ENCODE results near the gene RRAGB. TPM values are rescaled to one million over a fixed set of nuclear protein-coding genes. Genes with fewer than 3 reads are reported as not detected.
"Not testable (repeated sequence)": the region's sequence is repeated elsewhere in the genome, so short reads cannot be mapped to it uniquely, and the experiment has no call there.

Gene RRAGB
- total RNA-seq, 1 donor from 2014 or later, result 19.6 TPM

DNA sequence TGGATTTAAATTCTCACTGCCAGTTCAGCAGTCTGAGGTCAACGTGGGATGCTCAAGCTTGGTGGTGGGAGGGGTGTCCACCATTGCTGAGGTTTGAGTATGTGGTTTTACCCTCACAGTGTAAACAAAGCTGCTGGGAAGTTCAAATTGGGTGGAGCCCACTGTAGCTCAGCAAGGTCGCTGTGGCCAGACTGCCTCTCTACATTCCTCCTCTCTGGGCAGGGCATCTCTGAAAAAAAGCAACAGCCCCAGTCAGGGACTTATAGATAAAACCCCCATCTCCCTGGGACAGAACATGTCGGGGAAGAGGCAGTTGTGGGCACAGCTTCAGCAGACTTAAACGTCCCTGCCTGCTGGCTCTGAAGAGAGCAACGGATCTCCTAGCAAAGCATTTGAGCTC, 14.9 kb upstream of the RRAGB start:
- peaks cover 4% of the 10 kb centered on the region for H3K9me3 Mint-ChIP-seq

DNA sequence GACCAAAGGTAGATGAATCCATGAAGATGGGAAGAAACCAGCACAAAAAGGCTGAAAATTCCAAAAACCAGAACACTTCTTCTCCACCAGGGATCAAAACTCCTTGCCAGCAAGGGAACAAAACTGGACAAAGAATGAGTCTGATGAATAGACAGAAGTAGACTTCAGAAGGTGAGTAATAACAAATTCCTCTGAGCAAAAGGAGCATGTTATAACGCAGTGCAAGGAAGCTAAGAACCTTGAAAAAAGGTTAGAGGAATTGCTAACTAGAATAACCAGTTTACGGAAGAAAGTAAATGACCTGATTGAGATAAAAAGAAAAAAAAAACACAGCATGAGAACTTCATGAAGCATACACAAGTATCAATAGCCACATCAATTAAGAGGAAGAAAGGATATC, 14.1 kb upstream of the RRAGB start:
- H3K4me3 Mint-ChIP-seq; H3K9me3 Mint-ChIP-seq; H3K4me1 Mint-ChIP-seq (ENCODE audit: unreplicated experiment); H3K27me3 Mint-ChIP-seq; H3K36me3 Mint-ChIP-seq; DNase-seq (ENCODE audit: extremely low spot score, unreplicated experiment); H3K27ac Mint-ChIP-seq: not testable (repeated sequence)

More for the DNA sequence above, 14.9 kb upstream of the RRAGB start:
- no peaks in the 10 kb centered on the region for H3K36me3 Mint-ChIP-seq
- H3K4me3 Mint-ChIP-seq, result no peak overlapping the region
- no peak for TF ChIP-seq CTCF (conservative IDR thresholded peaks at IDR 0.05)
- H3K4me1 Mint-ChIP-seq (ENCODE audit: unreplicated experiment), result no peaks in the 10 kb centered on the region
- no peaks in the 10 kb centered on the region for H3K27me3 Mint-ChIP-seq
- DNase-seq (ENCODE audit: extremely low spot score, unreplicated experiment), result no peak
- H3K27ac Mint-ChIP-seq, result no peak overlapping the region

GRCh38 chrX:55705066-55705465, 12.5 kb upstream of the RRAGB start:
- H3K27ac Mint-ChIP-seq; H3K4me3 Mint-ChIP-seq; H3K4me1 Mint-ChIP-seq (ENCODE audit: unreplicated experiment); DNase-seq (ENCODE audit: extremely low spot score, unreplicated experiment); H3K36me3 Mint-ChIP-seq; H3K27me3 Mint-ChIP-seq; H3K9me3 Mint-ChIP-seq: not testable (repeated sequence)

DNA sequence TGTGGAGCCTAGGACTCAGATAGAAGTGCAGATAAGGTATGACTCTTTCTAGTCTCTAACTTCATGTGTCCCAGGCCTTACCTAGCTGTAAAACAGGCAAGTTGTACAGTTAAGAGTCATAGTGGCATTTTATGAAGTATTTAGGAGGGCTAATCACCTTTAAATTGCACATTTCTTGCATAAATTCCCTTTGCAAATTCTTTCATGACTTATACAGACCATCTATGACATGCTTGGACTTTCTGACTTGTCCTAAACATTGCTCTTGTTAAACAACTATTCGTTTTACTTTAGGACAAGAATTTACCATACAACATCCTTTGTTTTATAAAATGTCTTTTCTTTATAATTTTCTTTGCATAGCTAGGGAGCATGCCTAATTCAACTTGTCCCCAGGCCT, 7.8 kb upstream of the RRAGB start:
- Mint-ChIP-seq H3K27me3 (no peaks in the 10 kb centered on the region), H3K36me3 (no peaks in the 10 kb centered on the region), H3K4me3 (no peak overlapping the region), H3K4me1 (ENCODE audit: unreplicated experiment) (no peaks in the 10 kb centered on the region), H3K9me3 (peaks cover 10% of the 10 kb centered on the region), H3K27ac (no peak overlapping the region)
- DNase-seq (ENCODE audit: extremely low spot score, unreplicated experiment), result no peak
- no peak for TF ChIP-seq CTCF (conservative IDR thresholded peaks at IDR 0.05)

- Mint-ChIP-seq H3K27me3 (no peaks in the 10 kb centered on the region), H3K9me3 (peaks cover 10% of the 10 kb centered on the region), H3K4me1 (ENCODE audit: unreplicated experiment) (no peaks in the 10 kb centered on the region), H3K4me3 (no peak overlapping the region), H3K27ac (no peak overlapping the region), H3K36me3 (no peaks in the 10 kb centered on the region)
- DNase-seq (ENCODE audit: extremely low spot score, unreplicated experiment), result no peak
- TF ChIP-seq CTCF (conservative IDR thresholded peaks at IDR 0.05), result no peak
Observed at GRCh38 chrX:55710701-55711100, 6.8 kb upstream of the RRAGB start.

GRCh38 chrX:55713631-55714030, 3.9 kb upstream of the RRAGB start:
- peaks cover 3% of the 10 kb centered on the region for H3K4me1 Mint-ChIP-seq (ENCODE audit: unreplicated experiment)
- DNase-seq (ENCODE audit: extremely low spot score, unreplicated experiment), result no peak
- no peak for TF ChIP-seq CTCF (conservative IDR thresholded peaks at IDR 0.05)
- H3K4me3 Mint-ChIP-seq, result no peak overlapping the region
- H3K36me3 Mint-ChIP-seq, result no peaks in the 10 kb centered on the region
- H3K9me3 Mint-ChIP-seq, result peaks cover 10% of the 10 kb centered on the region
- H3K27ac Mint-ChIP-seq, result no peak overlapping the region
- no peaks in the 10 kb centered on the region for H3K27me3 Mint-ChIP-seq

DNA sequence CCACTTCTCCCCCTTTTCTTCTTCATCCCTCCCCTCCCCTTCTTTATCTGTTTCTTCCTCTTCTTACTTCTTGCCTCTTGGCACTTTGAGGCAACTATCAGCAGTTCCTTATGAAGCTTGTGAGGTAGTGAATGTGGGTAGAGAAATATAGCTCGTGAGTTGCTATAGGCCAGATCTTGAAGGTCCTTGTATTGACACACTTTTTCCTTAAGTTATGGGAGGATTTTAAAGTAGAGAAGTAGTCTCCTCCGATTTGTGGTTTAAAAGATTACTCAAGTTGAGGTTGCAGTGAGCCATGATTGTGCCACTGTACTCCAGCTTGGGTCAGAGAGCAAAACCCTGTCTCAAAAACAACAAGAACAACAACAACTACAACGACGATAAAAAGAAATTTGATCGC, 3.4 kb upstream of the RRAGB start:
- H3K27ac Mint-ChIP-seq, result no peak overlapping the region
- H3K4me3 Mint-ChIP-seq, result no peak overlapping the region
- H3K9me3 Mint-ChIP-seq, result peaks cover 10% of the 10 kb centered on the region
- TF ChIP-seq CTCF (conservative IDR thresholded peaks at IDR 0.05), result no peak
- peaks cover 3% of the 10 kb centered on the region for H3K4me1 Mint-ChIP-seq (ENCODE audit: unreplicated experiment)
- DNase-seq (ENCODE audit: extremely low spot score, unreplicated experiment), result no peak
- no peaks in the 10 kb centered on the region for H3K36me3 Mint-ChIP-seq
- H3K27me3 Mint-ChIP-seq, result no peaks in the 10 kb centered on the region
